CD14-positive monocyte (primary cell): ENCODE results near the gene AP4M1. TPM values are rescaled to one million over a fixed set of nuclear protein-coding genes. Genes with fewer than 3 reads are reported as not detected.

Source experiments
- DNase-seq, 3 donors: peaks; one replicate each; pipeline ENCODE4 v3.0.0-alpha.2; 2011 to 2022
- H2AFZ ChIP-seq: 2 replicates; pipeline ENCODE4 v1.6.0; 2012; ENCODE audit warnings: mild to moderate bottlenecking, low read depth, low read length, inconsistent platforms; ENCODE audit not compliant: insufficient read depth, poor library complexity, severe bottlenecking
- H3K27ac ChIP-seq, 2 donors: 1 replicate in 1 of 2; 2 replicates in 1 of 2; pipeline ENCODE4 v1.5.1; 2012 to 2013; ENCODE audit warnings: low read length in 2 of 2, control low read depth in 1 of 2, inconsistent platforms in 1 of 2, low read depth in 1 of 2, mild to moderate bottlenecking in 1 of 2
- H3K27me3 ChIP-seq, 2 donors: one replicate each; pipeline versions ENCODE4 v1.6.0 to v1.6.1; 2011 to 2013; ENCODE audit warnings: low read length in 2 of 2; ENCODE audit not compliant: control insufficient read depth in 2 of 2, insufficient read depth in 2 of 2
- H3K36me3 ChIP-seq, 2 donors: replicated peaks in 1 of 2; 1 replicate in 1 of 2; 2 replicates in 1 of 2; pipeline versions ENCODE4 v1.5.1 to v1.6.1; 2012 to 2013; ENCODE audit warnings: low read length in 2 of 2, control low read depth in 1 of 2, inconsistent platforms in 1 of 2, mild to moderate bottlenecking in 1 of 2; ENCODE audit not compliant: insufficient read depth in 2 of 2, control insufficient read depth in 1 of 2
- H3K4me1 ChIP-seq, 2 donors: 1 replicate in 1 of 2; 2 replicates in 1 of 2; pipeline versions ENCODE4 v1.5.1 to v1.6.1; 2012 to 2013; ENCODE audit warnings: low read length in 2 of 2, control low read depth in 1 of 2, inconsistent platforms in 1 of 2, mild to moderate bottlenecking in 1 of 2, moderate library complexity in 1 of 2; ENCODE audit not compliant: insufficient read depth in 2 of 2, control insufficient read depth in 1 of 2
- H3K4me2 ChIP-seq: replicated peaks from 2 replicates; pipeline ENCODE3; 2012; ENCODE audit warnings: low read length, moderate library complexity, mild to moderate bottlenecking; ENCODE audit not compliant: poor library complexity, severe bottlenecking; ENCODE audit errors: extremely low read depth
- H3K4me3 ChIP-seq, 3 experiments: fragments of 200-600 bp in 1 of 3; sonication (generic) in 1 of 3; replicated peaks in 1 of 3; 1 replicate in 2 of 3; 2 replicates in 1 of 3; pipeline ENCODE4 v1.5.1; 2011 to 2013; ENCODE audit warnings: low read length in 3 of 3, mild to moderate bottlenecking in 3 of 3, control low read depth in 2 of 3, low read depth in 2 of 3, inconsistent platforms in 1 of 3, moderate library complexity in 1 of 3
- H3K79me2 ChIP-seq: 2 replicates; pipeline ENCODE4 v1.6.0; 2012; ENCODE audit warnings: mild to moderate bottlenecking, control low read depth, inconsistent platforms, low read length, moderate library complexity; ENCODE audit not compliant: insufficient read depth
- H3K9ac ChIP-seq: 2 replicates; pipeline ENCODE4 v1.6.0; 2017; ENCODE audit warnings: low read length, mild to moderate bottlenecking; ENCODE audit not compliant: insufficient read depth, poor library complexity, severe bottlenecking
- H3K9me3 ChIP-seq, 2 donors: replicated peaks in 1 of 2; 1 replicate in 1 of 2; 2 replicates in 1 of 2; pipeline versions ENCODE4 v1.5.1 to v1.6.1; 2012 to 2013; ENCODE audit warnings: low read length in 2 of 2, control low read depth in 1 of 2; ENCODE audit not compliant: control insufficient read depth in 1 of 2, insufficient read depth in 1 of 2
- H4K20me1 ChIP-seq: 2 replicates; pipeline ENCODE4 v1.6.0; 2012; ENCODE audit warnings: mild to moderate bottlenecking, low read length, control low read depth, moderate library complexity; ENCODE audit not compliant: insufficient read depth
- H3K27ac Mint-ChIP-seq, 7 donors: one replicate each; pipeline ENCODE4 v1.8.0; 2020; ENCODE audit warnings: mild to moderate bottlenecking in 7 of 7, mixed read lengths in 7 of 7, moderate library complexity in 6 of 7, inconsistent platforms in 2 of 7
- H3K27me3 Mint-ChIP-seq, 3 donors: one replicate each; pipeline ENCODE4 v1.8.0; 2021 to 2022; ENCODE audit warnings: low read depth in 3 of 3, mild to moderate bottlenecking in 3 of 3, mixed read lengths in 3 of 3, moderate library complexity in 3 of 3, inconsistent platforms in 1 of 3
- H3K36me3 Mint-ChIP-seq, 2 donors: one replicate each; pipeline ENCODE4 v1.8.0; 2020; ENCODE audit warnings: mixed read lengths in 2 of 2, inconsistent platforms in 1 of 2, mild to moderate bottlenecking in 1 of 2
- H3K4me1 Mint-ChIP-seq: one replicate; pipeline ENCODE4 v1.8.0; 2020; ENCODE audit warnings: mild to moderate bottlenecking, mixed read lengths
- H3K4me3 Mint-ChIP-seq, 2 donors: one replicate each; pipeline ENCODE4 v1.8.0; 2020; ENCODE audit warnings: mild to moderate bottlenecking in 2 of 2, mixed read lengths in 2 of 2, moderate library complexity in 1 of 2
- H3K9me3 Mint-ChIP-seq, 7 donors: one replicate each; pipeline ENCODE4 v1.8.0; 2020 to 2022; ENCODE audit warnings: mixed read lengths in 7 of 7, mild to moderate bottlenecking in 6 of 7, moderate library complexity in 6 of 7, inconsistent platforms in 2 of 7
- CTCF ChIP-seq: fragments of 200-600 bp; IDR thresholded peaks from one replicate; pipeline ENCODE4 v1.8.0; 2022; ENCODE audit warnings: antibody characterized with exemption, mild to moderate bottlenecking
- WGBS: methylation state at CpG from one replicate; pipeline ENCODE4 v1.1.5; 2013; ENCODE audit warnings: missing lambda C conversion rate; ENCODE audit not compliant: insufficient coverage; 5-methylcytosine and 5-hydroxymethylcytosine counted together
- intact Hi-C, 2 donors: fragments of 100-400 bp; cut with micrococcal nuclease; formaldehyde crosslinking; loops; one replicate each; pipeline versions ENCODE4 v1.15.0 to v1.15.1; 2023
- polyA plus RNA-seq, 3 donors: library from polyadenylated mRNA; depleted of rRNA in 1 of 3; unstranded in 2 of 3; stranded (reverse) in 1 of 3; fragments of 300-500 nt in 2 of 3; fragments of >200 nt in 1 of 3; fragmentation: Illumina TruSeq in 2 of 3; gene quantifications; 1 replicate in 2 of 3; 2 replicates in 1 of 3; pipeline ENCODE4 v1.2.3, GENCODE V29; 2012 to 2021

AP4M1 gene
- polyA plus RNA-seq, 3 donors = 10.5 to 13.1 (median 12.6) TPM

- peaks cover 82 to 95% of the 10 kb centered on the region in 2 donors for H3K4me1 ChIP-seq
- no peak overlapping the region for H3K9ac ChIP-seq
- peaks cover 47 to 69% of the 10 kb centered on the region in 2 donors for H3K36me3 Mint-ChIP-seq
Observed at GRCh38 chr7:100153708-100154535, 52.5 kb downstream of the AP4M1 start.

More at GRCh38 chr7:100153708-100154535, 52.5 kb downstream of the AP4M1 start:
- no peak overlapping the region for H3K4me3 ChIP-seq
- no peaks in the 10 kb centered on the region for H3K9me3 ChIP-seq
- intact Hi-C loops = no loop called here
- H3K27ac Mint-ChIP-seq = peak overlapping the region; percentile 32 to 91 (median 76)
- H3K27ac ChIP-seq = peak overlapping the region; percentile 30 to 51
- peaks cover 77% of the 10 kb centered on the region for H3K4me1 Mint-ChIP-seq
- TF ChIP-seq CTCF = no peak
- 95% methylated on average over 4 of the region's 16 CpGs for WGBS
- H4K20me1 ChIP-seq = peaks cover 55% of the 10 kb centered on the region
- peaks cover 36 to 38% of the 10 kb centered on the region in 2 donors for H3K36me3 ChIP-seq
- DNase-seq = no peak
- H3K4me3 Mint-ChIP-seq = no peak overlapping the region
- H3K79me2 ChIP-seq = peaks cover 91% of the 10 kb centered on the region
- H3K27me3 Mint-ChIP-seq = peaks cover 0 to 1% (median 0%) of the 10 kb centered on the region in 3 donors
- H3K4me2 ChIP-seq = no peak overlapping the region
- H2AFZ ChIP-seq = no peak overlapping the region
- H3K27me3 ChIP-seq = no peaks in the 10 kb centered on the region
- peaks cover 0 to under 1% (median 0%) of the 10 kb centered on the region in 7 donors for H3K9me3 Mint-ChIP-seq
